Kidney glomerular epithelial cell (primary cell): ENCODE data around the gene LRRC9.
"Not testable (repeated sequence)": the region's sequence is repeated elsewhere in the genome, so short reads cannot be mapped to it uniquely, and the experiment has no call there.

ENCODE experiments used
- DNase-seq: peaks from one replicate; lab custom pipeline; 2025; lab: John Stamatoyannopoulos, UW

LRRC9 gene

DNA sequence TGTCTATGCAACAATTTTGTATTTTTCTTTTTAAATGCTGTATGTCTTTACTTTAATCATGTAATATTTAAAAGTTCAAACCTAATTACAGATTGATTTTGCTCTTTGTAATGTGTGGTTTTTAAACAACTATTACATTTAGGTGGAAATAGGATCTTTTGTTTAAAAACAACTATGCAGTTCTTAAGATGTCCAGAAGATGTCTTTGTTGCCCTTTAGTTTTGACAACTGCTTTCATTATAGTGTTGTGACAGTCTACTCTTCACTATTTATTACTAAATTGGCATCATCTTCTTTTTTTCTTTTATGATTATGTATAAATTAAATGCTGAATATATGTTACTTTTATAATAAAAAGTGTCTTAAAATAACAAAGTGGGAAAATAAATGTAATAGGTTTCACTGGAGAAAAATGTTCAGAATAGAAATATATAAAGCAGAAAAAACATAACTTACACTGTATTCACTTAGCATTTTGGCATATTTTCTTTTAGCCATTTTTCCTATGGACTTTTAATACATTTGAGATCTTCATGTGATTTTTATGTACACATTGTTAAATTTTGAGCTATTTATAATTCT lies 144.6 kb downstream of the LRRC9 start:
- DNase-seq: peak; percentile 36

DNA sequence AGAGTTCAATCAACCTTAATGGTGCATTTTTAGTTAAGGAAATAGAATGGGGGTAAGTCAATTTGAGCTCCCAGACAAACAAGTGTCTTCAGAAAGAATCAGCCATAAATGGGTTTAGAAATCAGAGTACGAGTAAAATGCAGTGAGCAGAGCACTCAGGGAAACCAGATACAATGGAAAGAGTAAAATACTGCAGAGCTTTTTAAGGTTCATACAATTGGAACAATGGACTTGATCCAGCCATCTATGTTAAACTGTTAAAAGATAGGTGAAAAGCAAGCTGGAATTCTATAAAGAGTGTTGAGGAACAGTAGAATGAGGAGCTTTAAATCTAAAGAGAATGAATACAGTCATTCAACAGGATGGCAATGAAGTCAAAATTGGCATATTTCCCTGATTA lies 147.9 kb downstream of the LRRC9 start:
- DNase-seq: no peak

- no peak for DNase-seq
Observed at GRCh38 chr14:60079723-60080122, 159.8 kb downstream of the LRRC9 start.

GRCh38 chr14:60085085-60085484 lies 165.1 kb downstream of the LRRC9 start:
- no peak for DNase-seq

- DNase-seq: no peak
Observed at GRCh38 chr14:60085693-60086092, 165.7 kb downstream of the LRRC9 start.

DNA sequence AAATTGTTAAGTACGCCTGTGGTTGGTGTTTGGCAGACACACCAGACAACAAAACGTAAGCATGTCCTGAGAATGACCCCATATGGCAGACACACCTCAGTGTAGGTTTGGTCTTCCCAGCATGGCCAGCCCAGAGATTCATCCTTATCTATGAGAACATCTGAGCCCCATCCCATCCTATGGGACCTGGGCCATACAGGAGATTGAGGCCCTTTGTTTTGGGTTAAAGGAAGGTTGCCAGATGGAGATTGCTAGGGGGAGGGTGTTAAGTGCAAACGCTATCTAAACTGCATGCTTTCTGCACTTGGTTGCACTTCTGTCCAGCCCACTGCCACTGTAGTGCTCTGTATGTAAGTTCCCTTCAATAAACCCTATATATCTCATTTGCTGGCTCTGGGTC lies 167.7 kb downstream of the LRRC9 start:
- DNase-seq: no peak

DNA sequence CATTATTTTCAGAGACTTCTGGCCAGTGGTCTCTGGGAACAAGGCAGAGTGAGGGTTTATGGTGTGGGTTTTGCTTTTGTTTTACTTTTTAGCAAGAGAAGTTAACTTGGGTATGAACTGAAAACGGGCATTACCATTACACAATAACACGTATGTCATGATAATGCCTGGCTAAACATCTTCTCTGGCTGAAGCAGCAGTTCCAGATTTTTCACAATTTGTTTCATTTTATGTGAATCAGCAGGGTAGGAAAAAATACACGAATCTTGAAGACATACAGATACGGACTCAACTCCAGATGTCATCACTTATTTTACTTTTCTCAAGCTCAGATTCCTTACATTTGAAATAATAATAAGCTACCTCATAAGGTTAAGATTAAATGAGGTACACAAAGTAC lies 169.3 kb downstream of the LRRC9 start:
- DNase-seq: no peak

DNA sequence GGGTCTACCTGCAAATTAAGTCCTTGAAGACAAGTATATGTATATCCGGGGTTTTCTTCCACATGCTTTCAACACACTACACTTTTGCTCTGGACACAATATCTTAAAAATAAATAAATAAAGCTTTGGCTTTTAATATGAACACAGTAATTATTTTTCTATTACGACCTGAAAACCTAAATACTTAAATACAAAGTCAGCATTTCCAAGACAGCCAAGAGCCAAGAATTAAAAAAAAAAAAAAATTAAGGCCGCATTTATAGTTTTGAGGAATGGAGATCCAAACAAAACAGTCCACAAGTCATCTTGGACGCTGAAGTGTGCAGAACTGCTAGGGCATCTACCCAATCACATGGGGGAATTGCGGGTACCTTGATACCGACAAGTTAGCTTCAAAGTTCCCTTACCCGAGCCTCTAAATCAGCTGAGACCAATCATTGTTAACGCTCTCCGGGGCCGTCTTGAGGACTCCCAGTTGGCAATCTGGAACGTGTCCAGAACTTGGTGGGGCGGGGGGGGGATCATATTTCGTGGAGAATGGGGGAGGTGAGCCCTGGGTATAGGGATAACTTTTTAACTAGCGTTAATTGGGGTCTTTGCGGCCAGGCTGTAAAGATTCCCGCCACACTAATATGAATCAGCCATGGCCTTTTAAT lies 171.0 kb downstream of the LRRC9 start:
- peak; percentile 46 for DNase-seq

DNA sequence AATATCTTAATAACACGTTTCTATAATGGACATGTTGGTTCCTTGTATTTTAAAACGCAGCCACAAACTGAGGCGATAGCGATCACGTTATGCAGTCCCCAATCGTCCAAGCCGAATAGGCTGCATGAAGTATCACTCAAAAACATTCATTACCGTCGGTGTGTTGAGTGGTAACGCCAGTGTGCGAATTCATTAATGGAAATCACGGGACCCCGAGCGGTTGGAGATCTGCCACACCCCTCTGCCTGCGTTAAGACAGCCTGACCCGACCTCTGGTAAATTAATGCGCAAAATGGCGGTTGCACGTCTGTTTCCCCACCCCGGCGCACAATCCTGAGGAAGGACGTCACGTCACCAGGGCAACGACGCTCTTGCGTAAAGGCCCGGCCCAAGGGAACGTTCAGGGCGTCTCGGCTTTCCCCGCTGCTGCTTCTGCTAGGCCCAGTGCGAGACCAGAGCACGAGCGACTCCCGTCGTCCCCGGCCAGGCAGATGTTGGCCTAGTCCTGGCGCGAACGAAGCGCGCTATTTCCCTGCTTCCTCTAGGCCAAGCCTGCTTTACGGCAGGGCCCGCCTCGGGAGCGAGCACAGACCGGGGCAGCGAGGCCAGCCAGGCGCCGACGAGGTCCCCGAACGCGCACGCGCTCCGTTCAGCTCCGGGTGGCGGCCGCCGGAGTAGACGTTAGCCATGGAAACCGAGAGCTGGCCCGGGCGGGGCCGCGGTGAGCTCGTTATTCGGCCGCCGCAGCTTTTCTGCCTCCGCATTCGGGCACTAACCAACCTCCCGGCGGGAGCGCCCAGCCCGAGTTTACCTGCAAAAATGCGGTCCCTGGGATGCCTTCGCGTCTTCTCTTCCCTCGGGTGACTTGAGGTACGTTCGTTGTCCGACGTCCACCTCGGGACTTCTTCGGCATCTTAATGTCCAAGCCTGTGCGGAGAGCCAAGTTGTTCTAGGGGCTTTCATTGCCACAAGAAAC lies 171.9 kb downstream of the LRRC9 start, which contains the start of gene PCNX4:
Gene PCNX4, plus strand, starts transcription at position 374 of the 976 bp plus-strand sequence. CDS start 15,716 bp downstream, outside the sequence.
- peak; percentile 96 for DNase-seq

GRCh38 chr14:60092526-60092920 lies 172.6 kb downstream of the LRRC9 start:
- peak; percentile 50 for DNase-seq

- DNase-seq: no peak
Observed at GRCh38 chr14:60093080-60093479, 173.1 kb downstream of the LRRC9 start.

DNA sequence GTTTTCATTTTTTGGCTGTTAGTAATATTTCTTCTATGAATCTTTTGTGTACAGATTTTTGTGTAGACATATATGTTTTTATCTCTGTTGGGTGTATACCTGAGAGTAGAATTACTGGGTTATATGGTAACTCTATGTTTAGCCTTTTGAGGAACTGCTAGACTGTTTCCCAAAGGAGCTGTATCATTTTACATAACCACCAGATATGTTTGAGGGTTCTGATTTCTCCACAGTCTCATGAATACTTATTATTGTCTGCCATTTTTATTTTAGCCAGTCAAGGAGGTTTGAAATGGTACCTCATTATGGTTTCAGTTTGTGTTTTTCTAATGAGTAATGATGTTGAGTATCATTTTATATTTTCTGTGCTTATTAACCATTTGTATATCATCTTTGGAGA lies 173.7 kb downstream of the LRRC9 start:
- DNase-seq: peak; percentile 8

GRCh38 chr14:60094306-60094897 lies 174.5 kb downstream of the LRRC9 start:
- peak; percentile 19 for DNase-seq

DNA sequence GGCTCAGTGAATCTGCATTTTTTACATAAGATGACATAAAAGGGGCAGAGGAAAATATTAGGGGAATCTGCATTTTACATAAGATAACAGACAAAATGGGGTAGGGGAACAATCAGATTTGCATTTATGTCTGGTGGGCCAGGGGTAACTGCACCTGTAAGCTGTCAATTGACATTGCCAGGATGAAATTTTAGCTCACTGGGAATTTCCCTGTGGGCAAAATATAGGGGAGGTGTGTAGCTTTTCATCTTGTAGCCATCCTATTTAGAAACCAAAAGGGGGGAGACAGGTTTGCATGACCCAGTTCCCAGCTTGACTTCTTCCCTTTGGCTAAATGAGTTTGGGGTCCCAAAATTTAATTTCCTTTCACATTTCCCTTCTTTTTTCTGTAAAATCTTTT lies 175.3 kb downstream of the LRRC9 start:
- DNase-seq: no peak

DNA sequence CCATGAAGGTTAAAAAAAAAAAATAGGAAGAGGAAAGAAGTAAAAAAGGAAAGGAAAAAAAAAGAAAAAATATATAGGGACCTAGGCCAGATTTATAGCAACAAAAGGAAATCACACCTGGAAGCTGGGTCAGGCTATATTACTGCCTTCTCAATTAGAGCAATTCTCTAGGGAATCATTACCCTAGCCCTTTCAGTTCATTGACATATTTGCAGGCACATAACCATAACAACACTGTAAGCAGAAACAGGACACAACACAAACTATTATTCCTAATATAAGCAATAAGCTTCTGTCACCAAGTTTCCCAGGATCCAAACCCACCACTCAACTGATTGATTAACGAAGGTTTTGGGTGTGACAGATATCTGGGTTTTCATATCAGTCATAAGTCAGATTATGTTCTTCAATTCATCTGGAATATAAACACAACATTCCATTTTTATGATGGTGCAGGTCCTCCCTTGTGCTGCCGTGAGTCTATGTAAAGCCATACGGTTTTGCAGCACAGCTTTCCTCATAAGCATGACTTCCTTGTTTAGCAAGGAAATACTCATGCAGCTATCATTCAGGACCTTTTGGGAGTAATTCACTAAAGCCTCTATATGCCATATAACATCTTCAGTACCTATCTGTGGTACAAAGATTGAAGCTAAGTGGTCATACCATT lies 176.0 kb downstream of the LRRC9 start:
- DNase-seq: no peak

- DNase-seq: no peak
Observed at GRCh38 chr14:60097974-60098373, 178.0 kb downstream of the LRRC9 start.

DNA sequence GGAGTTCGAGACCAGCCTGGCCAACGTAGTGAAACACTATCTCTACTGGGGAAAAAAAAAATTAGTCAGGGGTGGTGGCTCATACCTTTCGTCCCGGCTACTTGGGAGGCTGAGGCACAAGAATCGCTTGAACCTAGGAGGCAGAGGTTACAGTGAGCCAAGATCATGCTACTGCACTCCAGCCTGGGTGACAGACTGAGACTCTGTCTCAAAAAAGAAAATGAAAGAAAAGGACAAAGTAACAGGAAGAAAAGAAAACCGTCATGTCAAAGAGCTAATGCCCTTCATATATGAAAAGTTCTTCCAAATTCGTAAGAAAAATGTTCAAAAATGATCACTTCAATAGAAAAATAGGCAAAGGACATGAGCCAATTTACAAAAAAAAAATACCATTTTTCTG lies 179.9 kb downstream of the LRRC9 start:
- DNase-seq: not testable (repeated sequence)

GRCh38 chr14:60101786-60102185 lies 181.8 kb downstream of the LRRC9 start:
- DNase-seq: peak; percentile 18

DNA sequence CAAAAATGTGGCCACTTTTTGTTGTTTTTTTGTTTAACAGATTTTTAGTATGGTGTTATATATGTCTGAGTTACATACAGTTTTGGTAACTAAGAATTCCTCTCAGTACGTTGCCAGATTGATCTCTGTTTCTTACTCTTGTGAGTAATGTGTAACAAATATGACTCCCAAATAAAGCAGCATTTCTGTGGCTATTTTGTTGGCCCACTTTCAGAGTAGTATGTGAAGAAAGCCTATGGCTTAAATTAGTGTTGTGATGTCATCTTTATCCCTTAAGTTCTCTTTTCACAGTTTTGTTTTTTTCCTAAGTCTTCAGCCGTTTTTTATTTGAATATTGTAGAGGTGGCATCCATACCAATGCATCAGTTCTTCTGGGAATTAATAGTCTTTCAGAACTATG lies 182.4 kb downstream of the LRRC9 start:
- DNase-seq: no peak

DNA sequence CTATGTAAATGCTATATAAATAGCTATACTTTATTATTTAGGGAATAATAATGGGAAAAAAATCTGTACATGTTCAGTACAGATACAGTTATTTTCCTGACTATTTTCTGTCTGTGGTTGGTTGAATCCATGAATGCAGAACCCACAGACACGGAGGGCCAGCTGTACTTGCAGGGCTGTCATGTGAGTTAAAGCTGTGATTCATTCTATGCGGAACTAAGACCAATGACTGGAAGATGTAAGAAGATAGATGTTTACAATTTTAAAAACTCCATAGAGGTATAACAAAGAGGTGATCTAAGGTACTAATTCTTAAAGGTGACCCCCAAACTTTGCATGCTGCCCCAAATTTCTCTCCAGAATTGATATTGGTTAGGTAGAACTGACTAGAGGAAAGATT lies 186.4 kb downstream of the LRRC9 start:
- DNase-seq: peak; percentile 29

- DNase-seq: no peak
Observed at GRCh38 chr14:60107477-60107876, 187.5 kb downstream of the LRRC9 start.

GRCh38 chr14:60111732-60112131 lies 191.8 kb downstream of the LRRC9 start:
- no peak for DNase-seq
